ENCODE data around the gene TTK. TPM values are rescaled to one million over a fixed set of nuclear protein-coding genes. Genes with fewer than 3 reads are reported as not detected.
"Not testable (repeated sequence)": the region's sequence is repeated elsewhere in the genome, so short reads cannot be mapped to it uniquely, and the experiment has no call there.

Gene TTK
- total RNA-seq, 1 experiment from 2014 or later = 35.5 TPM

DNA sequence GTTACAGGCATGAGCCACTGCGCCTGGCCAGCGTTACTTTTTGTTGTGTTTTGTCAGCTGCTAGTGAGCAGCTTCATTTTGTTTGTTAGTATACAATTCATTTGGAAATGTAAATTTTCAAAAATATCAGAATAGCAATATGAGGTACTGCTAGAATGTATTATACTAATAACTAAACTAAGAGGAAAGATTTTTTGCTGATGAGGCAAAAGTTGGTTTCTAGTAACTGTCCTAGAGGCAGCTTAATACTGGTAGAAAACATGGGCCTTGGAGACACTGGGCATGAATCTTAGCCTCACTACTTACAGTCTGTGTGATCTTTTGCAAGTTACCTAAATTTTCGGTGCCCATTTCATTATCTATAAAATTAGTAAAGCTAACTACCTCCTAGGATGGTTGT lies 24.1 kb downstream of the TTK start:
- H3K4me1 ChIP-seq (ENCODE audit: control insufficient read depth, insufficient read depth, low read length) = no peaks in the 10 kb centered on the region
- in situ Hi-C loops (cut with HindIII; ENCODE audit: low pct_unique_long_range_greater_than_20kb, low sequenced_read_pairs) (no loop called here), intact Hi-C loops (cut with micrococcal nuclease; ENCODE audit: unreplicated experiment) (no loop called here)
- H3K4me3 ChIP-seq (ENCODE audit: low read depth in 2 of 2, low read length in 2 of 2) = no peak overlapping the region
- ChIA-PET POLR2A (no interaction called here), CTCF (interaction anchor here (1.0 kb wide), 1 partner anchor 159 kb away, joined by 4 read pairs; no protein-coding TSS in a partner anchor)
- no peak overlapping the region for H3K27ac ChIP-seq (ENCODE audit: low read length)
- ATAC-seq = no peak
- BruUV-seq (replicated peaks) = no TSS peak
- H3K9me3 ChIP-seq (ENCODE audit: control insufficient read depth, insufficient read depth, low read depth, low read length) = no peaks in the 10 kb centered on the region
- H3K27me3 ChIP-seq (ENCODE audit: control insufficient read depth, insufficient read depth, low read length) = no peaks in the 10 kb centered on the region
- H3K36me3 ChIP-seq (ENCODE audit: control insufficient read depth, insufficient read depth, low read length) = peaks cover 37% of the 10 kb centered on the region
- TF ChIP-seq, protein P1, sequence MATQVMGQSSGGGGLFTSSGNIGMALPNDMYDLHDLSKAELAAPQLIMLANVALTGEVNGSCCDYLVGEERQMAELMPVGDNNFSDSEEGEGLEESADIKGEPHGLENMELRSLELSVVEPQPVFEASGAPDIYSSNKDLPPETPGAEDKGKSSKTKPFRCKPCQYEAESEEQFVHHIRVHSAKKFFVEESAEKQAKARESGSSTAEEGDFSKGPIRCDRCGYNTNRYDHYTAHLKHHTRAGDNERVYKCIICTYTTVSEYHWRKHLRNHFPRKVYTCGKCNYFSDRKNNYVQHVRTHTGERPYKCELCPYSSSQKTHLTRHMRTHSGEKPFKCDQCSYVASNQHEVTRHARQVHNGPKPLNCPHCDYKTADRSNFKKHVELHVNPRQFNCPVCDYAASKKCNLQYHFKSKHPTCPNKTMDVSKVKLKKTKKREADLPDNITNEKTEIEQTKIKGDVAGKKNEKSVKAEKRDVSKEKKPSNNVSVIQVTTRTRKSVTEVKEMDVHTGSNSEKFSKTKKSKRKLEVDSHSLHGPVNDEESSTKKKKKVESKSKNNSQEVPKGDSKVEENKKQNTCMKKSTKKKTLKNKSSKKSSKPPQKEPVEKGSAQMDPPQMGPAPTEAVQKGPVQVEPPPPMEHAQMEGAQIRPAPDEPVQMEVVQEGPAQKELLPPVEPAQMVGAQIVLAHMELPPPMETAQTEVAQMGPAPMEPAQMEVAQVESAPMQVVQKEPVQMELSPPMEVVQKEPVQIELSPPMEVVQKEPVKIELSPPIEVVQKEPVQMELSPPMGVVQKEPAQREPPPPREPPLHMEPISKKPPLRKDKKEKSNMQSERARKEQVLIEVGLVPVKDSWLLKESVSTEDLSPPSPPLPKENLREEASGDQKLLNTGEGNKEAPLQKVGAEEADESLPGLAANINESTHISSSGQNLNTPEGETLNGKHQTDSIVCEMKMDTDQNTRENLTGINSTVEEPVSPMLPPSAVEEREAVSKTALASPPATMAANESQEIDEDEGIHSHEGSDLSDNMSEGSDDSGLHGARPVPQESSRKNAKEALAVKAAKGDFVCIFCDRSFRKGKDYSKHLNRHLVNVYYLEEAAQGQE (IDR thresholded peaks at IDR 0.05; ENCODE audit: insufficient read depth in 1 of 2, low read depth in 2 of 2, low read length in 1 of 2) = no peak
- TF ChIP-seq, protein P2, sequence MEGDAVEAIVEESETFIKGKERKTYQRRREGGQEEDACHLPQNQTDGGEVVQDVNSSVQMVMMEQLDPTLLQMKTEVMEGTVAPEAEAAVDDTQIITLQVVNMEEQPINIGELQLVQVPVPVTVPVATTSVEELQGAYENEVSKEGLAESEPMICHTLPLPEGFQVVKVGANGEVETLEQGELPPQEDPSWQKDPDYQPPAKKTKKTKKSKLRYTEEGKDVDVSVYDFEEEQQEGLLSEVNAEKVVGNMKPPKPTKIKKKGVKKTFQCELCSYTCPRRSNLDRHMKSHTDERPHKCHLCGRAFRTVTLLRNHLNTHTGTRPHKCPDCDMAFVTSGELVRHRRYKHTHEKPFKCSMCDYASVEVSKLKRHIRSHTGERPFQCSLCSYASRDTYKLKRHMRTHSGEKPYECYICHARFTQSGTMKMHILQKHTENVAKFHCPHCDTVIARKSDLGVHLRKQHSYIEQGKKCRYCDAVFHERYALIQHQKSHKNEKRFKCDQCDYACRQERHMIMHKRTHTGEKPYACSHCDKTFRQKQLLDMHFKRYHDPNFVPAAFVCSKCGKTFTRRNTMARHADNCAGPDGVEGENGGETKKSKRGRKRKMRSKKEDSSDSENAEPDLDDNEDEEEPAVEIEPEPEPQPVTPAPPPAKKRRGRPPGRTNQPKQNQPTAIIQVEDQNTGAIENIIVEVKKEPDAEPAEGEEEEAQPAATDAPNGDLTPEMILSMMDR (IDR thresholded peaks at IDR 0.05) = no peak
- TF ChIP-seq POLR2AphosphoS5 (IDR thresholded peaks at IDR 0.05; ENCODE audit: low read depth, low read length) (no peak), SIN3A (IDR thresholded peaks at IDR 0.05; ENCODE audit: borderline replicate concordance, insufficient read depth, low read depth, low read length) (no peak), TCF7L2 (IDR thresholded peaks at IDR 0.05; ENCODE audit: low read depth, low read length) (no peak)
- DNase-seq (ENCODE audit: low read depth, low spot score) = no peak

DNA sequence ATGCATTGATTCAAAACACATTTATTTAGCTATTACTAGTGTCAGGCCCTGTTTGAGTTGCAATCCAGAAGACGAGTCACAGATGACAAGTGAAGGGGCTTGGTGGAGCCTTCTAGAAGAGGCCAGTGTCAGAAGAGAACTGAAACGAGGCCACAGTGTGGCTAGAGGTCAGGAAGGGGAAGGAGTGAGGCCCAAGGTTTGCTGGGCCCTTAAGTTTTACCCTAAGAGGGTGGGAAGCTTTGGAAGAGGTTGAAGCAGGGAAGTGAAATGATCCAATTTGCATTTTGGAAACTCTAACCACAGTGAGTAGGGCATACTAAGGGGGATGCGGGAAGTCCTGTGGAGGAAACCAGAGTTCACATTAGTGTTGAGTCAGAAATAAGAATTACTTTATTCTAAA lies 25.0 kb downstream of the TTK start:
- POLR2A ChIA-PET = no interaction called here
- intact Hi-C loops (cut with micrococcal nuclease; ENCODE audit: unreplicated experiment) = no loop called here
- Histone ChIP-seq H3K27me3 (ENCODE audit: control insufficient read depth, insufficient read depth, low read length) (no peaks in the 10 kb centered on the region), H3K4me3 (ENCODE audit: low read depth in 2 of 2, low read length in 2 of 2) (no peak overlapping the region), H3K36me3 (ENCODE audit: control insufficient read depth, insufficient read depth, low read length) (peaks cover 36% of the 10 kb centered on the region), H3K4me1 (ENCODE audit: control insufficient read depth, insufficient read depth, low read length) (no peaks in the 10 kb centered on the region), H3K9me3 (ENCODE audit: control insufficient read depth, insufficient read depth, low read depth, low read length) (no peaks in the 10 kb centered on the region), H3K27ac (ENCODE audit: low read length) (no peak overlapping the region)
- CTCF ChIA-PET = interaction anchor here (1.0 kb wide), 1 partner anchor 160 kb away, joined by 4 read pairs; no protein-coding TSS in a partner anchor
- DNase-seq (ENCODE audit: low read depth, low spot score) = no peak
- TF ChIP-seq POLR2AphosphoS5 (IDR thresholded peaks at IDR 0.05; ENCODE audit: low read depth, low read length) (no peak), TCF7L2 (IDR thresholded peaks at IDR 0.05; ENCODE audit: low read depth, low read length) (no peak), SIN3A (IDR thresholded peaks at IDR 0.05; ENCODE audit: borderline replicate concordance, insufficient read depth, low read depth, low read length) (no peak)
- TF ChIP-seq, protein P2 (IDR thresholded peaks at IDR 0.05) = no peak
- TF ChIP-seq, protein P1 (IDR thresholded peaks at IDR 0.05; ENCODE audit: insufficient read depth in 1 of 2, low read depth in 2 of 2, low read length in 1 of 2) = no peak
- no TSS peak for BruUV-seq (replicated peaks)
- in situ Hi-C loops (cut with HindIII; ENCODE audit: low pct_unique_long_range_greater_than_20kb, low sequenced_read_pairs) = no loop called here
- ATAC-seq = no peak

DNA sequence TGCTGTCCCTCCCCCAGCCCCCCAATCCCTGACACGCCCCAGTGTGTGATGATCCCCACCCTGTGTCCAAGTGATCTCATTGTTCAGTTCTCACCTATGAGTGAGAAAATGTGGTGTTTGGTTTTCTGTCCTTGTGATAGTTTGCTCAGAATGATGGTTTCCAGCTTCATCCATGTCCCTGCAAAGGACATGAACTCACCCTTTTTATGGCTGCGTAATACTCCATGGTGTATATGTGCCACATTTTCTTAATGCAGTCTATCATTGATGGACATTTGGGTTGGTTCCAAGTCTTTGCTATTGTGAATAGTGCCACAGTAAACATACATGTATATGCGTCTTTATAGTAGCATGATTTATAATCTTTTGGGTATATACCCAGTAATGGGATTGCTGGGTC lies 43.8 kb downstream of the TTK start:
- ATAC-seq; intact Hi-C loops (cut with micrococcal nuclease; ENCODE audit: unreplicated experiment); H3K27me3 ChIP-seq (ENCODE audit: control insufficient read depth, insufficient read depth, low read length); in situ Hi-C loops (cut with HindIII; ENCODE audit: low pct_unique_long_range_greater_than_20kb, low sequenced_read_pairs); DNase-seq (ENCODE audit: low read depth, low spot score); H3K9me3 ChIP-seq (ENCODE audit: control insufficient read depth, insufficient read depth, low read depth, low read length); H3K4me1 ChIP-seq (ENCODE audit: control insufficient read depth, insufficient read depth, low read length); H3K4me3 ChIP-seq (ENCODE audit: low read depth in 2 of 2, low read length in 2 of 2); CTCF ChIA-PET; BruUV-seq (replicated peaks); H3K36me3 ChIP-seq (ENCODE audit: control insufficient read depth, insufficient read depth, low read length); POLR2A ChIA-PET; H3K27ac ChIP-seq (ENCODE audit: low read length): not testable (repeated sequence)
